Effector memory CD4-positive, alpha-beta T cell (primary cell): Measurements from ENCODE around the gene GTF3C1.

ENCODE experiments used
- DNase-seq, 3 donors: peaks; one replicate each; pipeline ENCODE4 v3.0.0-alpha.2; 2020
- H3K27ac ChIP-seq: 2 replicates; pipeline ENCODE4 v1.7.0; 2013; ENCODE audit warnings: mild to moderate bottlenecking, low read length, moderate library complexity; ENCODE audit not compliant: insufficient read depth, poor library complexity, severe bottlenecking
- H3K27me3 ChIP-seq: replicated peaks from 2 replicates; pipeline ENCODE4 v1.7.0; 2013; ENCODE audit warnings: mild to moderate bottlenecking, low read length; ENCODE audit not compliant: insufficient read depth, control insufficient read depth, poor library complexity, severe bottlenecking
- H3K36me3 ChIP-seq: 2 replicates; pipeline ENCODE4 v1.7.0; 2013; ENCODE audit warnings: mild to moderate bottlenecking, low read length, moderate library complexity; ENCODE audit not compliant: control insufficient read depth, insufficient read depth
- H3K4me1 ChIP-seq: 2 replicates; pipeline ENCODE4 v1.7.0; 2013; ENCODE audit warnings: low read length, mild to moderate bottlenecking; ENCODE audit not compliant: control insufficient read depth, insufficient read depth, poor library complexity, severe bottlenecking
- H3K4me3 ChIP-seq: 2 replicates; pipeline ENCODE4 v1.7.0; 2013; ENCODE audit warnings: low read length, low read depth, mild to moderate bottlenecking; ENCODE audit not compliant: insufficient read depth, poor library complexity, severe bottlenecking
- H3K9me3 ChIP-seq: 2 replicates; pipeline ENCODE4 v1.7.0; 2013; ENCODE audit warnings: mild to moderate bottlenecking, low read length, moderate library complexity; ENCODE audit not compliant: control insufficient read depth

Gene GTF3C1

DNA sequence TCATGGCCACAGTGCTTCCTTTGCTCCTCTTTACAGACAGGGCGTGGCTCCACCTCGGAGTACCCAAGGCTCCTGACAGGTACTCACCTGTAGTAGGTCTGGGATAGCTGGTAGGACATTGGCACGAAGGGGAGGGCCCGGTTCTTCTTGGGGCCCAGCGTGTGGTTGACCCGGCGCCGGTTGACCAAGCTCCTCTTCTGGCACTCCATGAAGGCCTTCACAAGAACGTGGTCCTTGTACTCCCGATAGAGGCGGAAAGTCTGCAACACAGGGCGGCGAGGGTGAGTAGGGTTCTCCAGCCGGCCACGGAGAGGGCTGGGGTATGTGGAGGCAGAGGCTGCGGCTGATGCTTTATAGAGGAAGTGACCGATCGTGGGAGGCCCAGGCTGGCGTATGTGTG lies 78.1 kb downstream of the GTF3C1 start:
- no peak for DNase-seq
- H3K9me3 ChIP-seq, result no peaks in the 10 kb centered on the region
- no peaks in the 10 kb centered on the region for H3K4me1 ChIP-seq
- peaks cover 81% of the 10 kb centered on the region for H3K36me3 ChIP-seq
- no peak overlapping the region for H3K4me3 ChIP-seq
- H3K27ac ChIP-seq, result no peak overlapping the region
- no peaks in the 10 kb centered on the region for H3K27me3 ChIP-seq

- no peaks in the 10 kb centered on the region for H3K9me3 ChIP-seq
- H3K4me1 ChIP-seq, result no peaks in the 10 kb centered on the region
- H3K4me3 ChIP-seq, result no peak overlapping the region
- no peak overlapping the region for H3K27ac ChIP-seq
- H3K36me3 ChIP-seq, result peaks cover 79% of the 10 kb centered on the region
- no peak for DNase-seq
- no peaks in the 10 kb centered on the region for H3K27me3 ChIP-seq
Measured at GRCh38 chr16:27470567-27471431, 78.9 kb downstream of the GTF3C1 start.

DNA sequence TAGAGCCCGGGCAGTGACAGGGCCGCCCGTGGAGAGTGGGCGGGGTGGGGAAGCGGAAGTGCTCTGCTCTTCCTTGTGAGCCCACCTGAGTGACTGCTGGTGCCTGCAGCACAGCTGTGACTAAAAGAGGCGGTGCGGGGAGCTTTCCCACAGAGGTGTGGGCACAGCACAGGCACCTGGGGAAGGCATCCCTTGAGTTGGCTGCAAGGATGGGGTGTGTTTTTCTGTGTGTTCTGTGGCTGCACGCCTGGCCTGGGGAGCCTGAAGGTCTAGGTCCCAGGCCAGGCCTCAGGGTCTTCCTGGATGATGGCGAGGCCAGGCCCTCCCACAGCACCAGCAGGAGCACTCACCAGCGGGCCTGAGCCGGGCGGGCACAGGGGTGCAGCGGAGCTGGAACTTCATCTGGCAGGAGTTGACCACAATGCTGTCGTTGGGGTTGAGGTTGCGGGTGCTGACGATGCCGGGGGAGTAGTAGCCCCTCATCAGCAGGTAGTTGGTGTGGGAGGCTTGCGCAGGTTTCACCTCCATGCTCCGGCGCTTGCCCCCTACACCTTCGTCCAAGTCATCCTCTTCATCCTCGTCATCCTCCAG lies 80.7 kb downstream of the GTF3C1 start:
- Histone ChIP-seq H3K4me3 (no peak overlapping the region), H3K27me3 (no peaks in the 10 kb centered on the region), H3K27ac (no peak overlapping the region), H3K9me3 (no peaks in the 10 kb centered on the region), H3K36me3 (peaks cover 71% of the 10 kb centered on the region), H3K4me1 (peaks cover 9% of the 10 kb centered on the region)
- DNase-seq, result no peak

- Histone ChIP-seq H3K36me3 (peaks cover 54% of the 10 kb centered on the region), H3K27me3 (no peaks in the 10 kb centered on the region), H3K4me1 (peaks cover 35% of the 10 kb centered on the region), H3K4me3 (no peak overlapping the region), H3K9me3 (no peaks in the 10 kb centered on the region), H3K27ac (peak overlapping the region; percentile 1)
- DNase-seq, result no peak
Measured at GRCh38 chr16:27465483-27465879, 84.2 kb downstream of the GTF3C1 start.

DNA sequence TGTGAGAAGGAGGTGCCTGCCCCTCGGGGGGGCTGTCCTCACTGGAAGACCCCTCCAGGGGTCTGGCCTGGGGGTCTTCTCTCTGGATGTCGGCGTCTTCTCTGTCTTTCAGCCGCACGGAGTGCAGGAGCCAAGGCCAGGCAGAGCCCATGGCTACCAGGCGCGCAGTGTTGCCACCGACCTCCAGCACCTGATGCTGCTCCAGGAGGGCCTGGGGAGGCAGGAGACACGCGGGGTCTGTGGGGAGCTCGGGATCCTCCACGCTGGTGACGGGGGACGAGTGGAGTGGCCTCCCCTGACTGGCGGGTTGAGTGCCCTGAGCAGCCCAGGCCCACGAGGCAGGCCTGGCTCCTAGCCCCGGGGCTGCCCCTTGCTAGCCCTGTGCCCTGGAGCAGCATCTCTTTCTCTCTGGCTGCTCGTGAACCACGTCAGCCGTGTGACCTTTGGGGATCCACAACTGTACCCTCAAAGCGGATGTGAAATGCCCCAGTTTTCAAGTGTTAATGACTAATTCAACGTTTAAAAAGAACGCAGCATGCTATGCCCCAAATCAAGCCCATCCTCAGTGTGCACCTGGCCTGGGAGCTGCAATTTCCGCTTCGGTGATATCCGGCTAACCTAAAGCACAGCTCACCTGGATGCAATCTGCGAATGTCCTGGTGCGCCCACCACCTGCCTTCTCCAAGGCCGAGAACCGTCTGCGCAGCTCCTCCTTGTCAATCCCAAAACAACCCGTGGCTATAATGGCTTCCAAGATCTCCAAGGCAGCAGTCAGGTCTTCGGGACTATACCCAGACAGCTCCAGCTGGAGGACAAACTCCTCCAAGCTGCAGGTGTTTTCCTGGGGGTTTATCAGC lies 84.9 kb downstream of the GTF3C1 start:
- Histone ChIP-seq H3K9me3 (no peaks in the 10 kb centered on the region), H3K27me3 (no peaks in the 10 kb centered on the region), H3K4me3 (no peak overlapping the region), H3K36me3 (peaks cover 47% of the 10 kb centered on the region), H3K4me1 (peaks cover 36% of the 10 kb centered on the region), H3K27ac (peak overlapping the region; percentile 68)
- peak in 1 of 3 donors; percentile 28 for DNase-seq

DNA sequence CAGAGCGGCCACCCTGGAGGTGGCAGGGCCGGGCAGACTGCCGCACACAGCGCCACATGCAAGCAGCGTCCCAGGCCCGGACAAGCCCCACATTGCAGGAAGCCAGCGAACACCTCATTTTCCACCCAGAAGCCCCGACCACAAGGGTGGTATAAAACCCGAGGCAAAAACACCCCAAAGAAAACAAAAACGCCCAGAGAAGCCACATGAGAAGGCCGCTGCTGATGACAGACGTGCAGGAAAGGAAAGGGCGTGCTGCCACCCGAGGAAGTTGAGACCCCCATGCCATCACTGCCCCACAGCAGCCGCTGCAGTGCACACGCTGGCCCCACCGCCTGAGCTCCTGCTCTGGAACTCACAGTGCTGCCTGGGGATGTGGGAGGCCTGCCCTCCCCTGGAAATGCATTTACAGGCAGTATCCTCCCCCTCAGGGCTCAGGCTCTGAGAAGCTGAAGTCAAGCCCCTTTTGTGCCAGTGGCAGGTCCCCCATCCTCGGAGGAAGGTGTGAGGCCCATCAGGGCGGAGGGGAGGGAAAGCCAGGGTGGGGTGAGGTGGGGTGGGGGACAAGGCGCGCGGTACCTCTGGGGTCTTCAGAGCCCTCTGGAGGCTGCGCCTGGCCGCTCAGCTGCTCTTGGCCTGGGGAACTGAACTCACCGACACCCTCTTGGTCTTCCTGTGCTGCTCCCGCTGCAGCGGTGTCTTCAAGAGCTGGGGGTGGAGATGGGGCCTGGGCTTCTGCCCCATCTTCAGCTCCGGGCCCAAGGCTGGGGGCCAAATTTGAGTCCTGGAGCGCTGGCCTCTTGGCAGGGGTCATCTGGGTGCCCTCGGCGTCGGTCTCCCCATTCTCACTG lies 85.7 kb downstream of the GTF3C1 start:
- DNase-seq, result peak in 2 of 3 donors; percentile 40 to 49
- Histone ChIP-seq H3K36me3 (peaks cover 39% of the 10 kb centered on the region), H3K9me3 (no peaks in the 10 kb centered on the region), H3K27me3 (no peaks in the 10 kb centered on the region), H3K4me1 (peaks cover 39% of the 10 kb centered on the region), H3K4me3 (no peak overlapping the region), H3K27ac (peak overlapping the region; percentile 68)

GRCh38 chr16:27462846-27463682 lies 86.6 kb downstream of the GTF3C1 start:
- Histone ChIP-seq H3K27ac (peak overlapping the region; percentile 68), H3K4me3 (no peak overlapping the region), H3K9me3 (no peaks in the 10 kb centered on the region), H3K27me3 (no peaks in the 10 kb centered on the region), H3K4me1 (peaks cover 39% of the 10 kb centered on the region), H3K36me3 (peaks cover 30% of the 10 kb centered on the region)
- DNase-seq, result no peak

DNA sequence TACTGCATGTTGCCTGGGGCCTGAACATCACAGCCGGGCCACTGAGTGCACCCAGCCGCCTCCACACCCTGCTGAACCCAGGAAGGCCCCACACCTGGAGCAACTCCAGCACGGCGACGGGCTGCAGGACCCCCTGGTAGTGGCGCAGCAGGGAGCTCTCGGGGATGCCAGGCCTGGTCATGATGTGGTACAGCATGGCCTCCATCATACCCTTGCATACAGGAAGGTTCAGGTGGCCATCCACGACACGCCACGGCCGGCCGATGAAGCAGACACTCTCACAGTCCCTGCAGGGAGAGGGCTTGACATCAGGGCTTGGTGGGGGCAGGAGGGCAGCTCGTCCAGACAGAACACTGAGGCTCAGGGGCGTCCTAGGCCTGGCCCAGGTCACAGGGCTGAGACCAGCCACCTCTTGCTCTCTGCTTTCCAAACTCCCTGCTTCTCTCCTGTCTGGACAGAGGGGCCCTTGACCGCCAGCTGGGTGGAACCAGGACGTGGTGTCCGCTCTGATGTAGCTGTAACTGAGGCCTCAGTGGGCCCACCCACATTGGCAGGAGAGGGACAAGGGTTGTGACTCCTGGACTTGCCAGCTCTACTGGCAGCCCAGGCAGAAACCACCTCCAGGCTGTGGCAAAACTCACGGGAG lies 87.4 kb downstream of the GTF3C1 start:
- Histone ChIP-seq H3K4me1 (peaks cover 42% of the 10 kb centered on the region), H3K27me3 (no peaks in the 10 kb centered on the region), H3K4me3 (no peak overlapping the region), H3K36me3 (peaks cover 24% of the 10 kb centered on the region), H3K9me3 (no peaks in the 10 kb centered on the region), H3K27ac (no peak overlapping the region)
- no peak for DNase-seq
